GM21381 (cell line): ENCODE data around the gene LEF1.

Source experiments
- ATAC-seq: cut with Tn5 transposase; IDR thresholded peaks from one replicate; pipeline ENCODE4 v1.9.1; 2021; ENCODE audit warnings: mild to moderate bottlenecking, moderate library complexity; ENCODE audit not compliant: unreplicated experiment

LEF1 gene

DNA sequence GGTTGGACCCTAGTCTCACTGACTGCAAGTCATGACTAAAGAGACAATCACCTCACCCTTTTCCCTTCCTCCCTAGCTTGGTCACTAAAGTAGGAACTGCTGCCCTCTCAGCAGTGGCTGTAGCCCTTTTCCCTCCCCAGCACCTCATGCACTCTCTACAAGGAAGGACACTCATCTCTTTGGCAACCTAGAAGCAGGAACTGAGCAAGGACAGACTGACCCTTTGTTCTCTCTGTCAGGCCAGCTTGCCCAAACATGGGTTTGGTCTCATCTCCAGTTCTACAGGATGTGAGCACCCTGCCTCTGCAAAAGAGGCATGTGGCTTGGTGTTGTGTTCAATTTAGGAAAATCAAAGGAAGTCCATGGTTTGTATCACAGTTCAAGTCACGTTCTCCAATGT is 15.8 kb downstream of the LEF1 start:
- ATAC-seq: no peak

DNA sequence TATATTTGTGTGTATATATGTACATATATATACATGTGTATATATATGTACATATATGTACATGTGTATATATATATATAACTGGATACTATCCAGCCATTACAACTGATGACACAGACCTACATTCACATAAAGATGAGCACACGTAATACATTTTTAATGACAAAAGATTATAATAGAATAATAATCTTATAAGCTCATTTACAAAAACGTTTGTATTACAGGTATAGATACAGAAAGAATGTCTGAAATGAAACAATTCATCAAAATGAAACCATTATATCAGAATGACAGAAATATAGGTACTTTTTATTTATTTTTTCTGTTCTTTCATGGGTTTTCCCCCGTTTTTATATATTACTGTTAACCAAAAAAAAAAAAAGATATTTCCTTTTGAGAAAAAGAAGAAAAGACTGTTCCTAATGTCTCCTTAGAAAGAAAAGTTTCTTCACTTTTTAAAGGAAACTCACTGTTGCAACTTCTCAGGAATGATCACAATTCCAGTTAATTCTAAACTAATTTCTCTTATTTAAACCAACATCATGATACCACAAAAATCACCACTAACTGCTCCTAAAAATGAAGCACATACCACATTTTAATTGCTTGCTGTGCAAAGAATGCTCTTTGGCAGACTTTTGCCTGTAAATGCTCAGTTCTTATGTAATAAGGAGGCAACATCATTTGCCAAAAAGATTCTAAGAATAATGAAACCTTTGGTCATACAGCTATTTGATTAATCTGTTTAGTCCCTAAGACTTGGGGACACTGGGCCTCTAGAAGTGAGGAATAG is 18.9 kb downstream of the LEF1 start:
- ATAC-seq: no peak

- no peak for ATAC-seq
These were observed 20.4 kb downstream of the LEF1 start for GRCh38 chr4:108148316-108148715.

GRCh38 chr4:108146819-108147218 is 21.9 kb downstream of the LEF1 start:
- no peak for ATAC-seq

DNA sequence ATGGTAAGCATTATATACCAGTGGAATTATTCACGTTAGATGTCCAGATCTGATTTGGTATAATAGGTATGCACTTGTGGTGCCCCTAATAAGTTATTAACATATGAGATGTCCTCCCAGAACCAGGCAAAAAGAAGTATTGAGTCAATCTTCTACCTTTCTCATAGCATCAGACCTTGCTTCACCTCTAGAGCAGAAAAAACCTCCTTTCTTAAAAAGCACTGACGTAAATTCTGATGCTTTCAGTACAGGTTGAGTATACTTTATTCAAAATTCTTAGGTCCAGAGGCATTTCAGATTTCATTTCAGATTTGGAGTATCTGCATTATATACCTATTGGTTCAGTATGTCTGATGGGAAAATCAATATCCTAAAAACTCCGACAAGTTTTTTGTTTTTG is 22.4 kb downstream of the LEF1 start:
- ATAC-seq: no peak

GRCh38 chr4:108144451-108144850 is 24.3 kb downstream of the LEF1 start:
- ATAC-seq: no peak

- no peak for ATAC-seq
These were observed 25.2 kb downstream of the LEF1 start for GRCh38 chr4:108143515-108143914.

DNA sequence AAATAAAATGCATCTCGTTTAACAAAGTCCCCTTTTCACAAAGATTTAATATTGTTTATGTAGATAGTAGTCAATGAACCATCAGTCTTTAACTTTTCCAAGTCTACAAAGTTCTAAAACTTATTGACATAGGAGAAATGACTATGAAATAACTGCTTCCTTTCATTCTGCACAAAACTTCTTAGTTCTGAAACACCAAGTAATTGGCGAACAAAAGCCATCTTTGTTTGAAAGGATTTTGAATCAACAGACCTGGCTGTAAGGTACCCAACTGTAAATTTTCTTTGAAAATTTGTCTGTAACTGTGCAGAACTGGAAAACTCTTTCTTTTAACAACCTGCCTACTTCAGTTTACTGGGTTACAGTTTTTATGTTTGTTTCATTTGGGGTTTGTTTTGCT is 25.9 kb downstream of the LEF1 start:
- no peak for ATAC-seq

GRCh38 chr4:108141213-108141950 is 27.4 kb downstream of the LEF1 start:
- no peak for ATAC-seq

DNA sequence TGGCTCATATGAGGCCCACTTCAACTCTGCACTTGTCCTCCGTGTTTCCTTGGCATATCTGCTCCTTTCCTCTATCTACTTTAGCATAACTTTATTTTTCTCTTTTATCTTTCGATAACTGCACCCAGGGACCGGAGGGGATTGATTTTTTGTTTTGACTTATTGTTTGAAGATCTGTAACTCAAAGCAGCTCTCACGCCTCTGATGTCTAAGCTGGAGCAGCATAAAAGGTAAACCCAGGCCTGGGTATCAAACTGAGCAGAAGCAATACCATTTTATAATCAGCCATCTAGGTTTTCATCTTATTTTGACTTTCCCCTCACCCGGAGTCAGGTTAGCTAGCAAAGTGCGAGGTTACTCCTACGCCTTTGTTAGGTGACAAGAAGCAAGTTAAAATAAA is 28.4 kb downstream of the LEF1 start:
- no peak for ATAC-seq

- ATAC-seq: peak; percentile 59
These were observed 29.6 kb downstream of the LEF1 start for GRCh38 chr4:108139089-108139488.

- ATAC-seq: no peak
These were observed 33.1 kb downstream of the LEF1 start for GRCh38 chr4:108135549-108136209.

DNA sequence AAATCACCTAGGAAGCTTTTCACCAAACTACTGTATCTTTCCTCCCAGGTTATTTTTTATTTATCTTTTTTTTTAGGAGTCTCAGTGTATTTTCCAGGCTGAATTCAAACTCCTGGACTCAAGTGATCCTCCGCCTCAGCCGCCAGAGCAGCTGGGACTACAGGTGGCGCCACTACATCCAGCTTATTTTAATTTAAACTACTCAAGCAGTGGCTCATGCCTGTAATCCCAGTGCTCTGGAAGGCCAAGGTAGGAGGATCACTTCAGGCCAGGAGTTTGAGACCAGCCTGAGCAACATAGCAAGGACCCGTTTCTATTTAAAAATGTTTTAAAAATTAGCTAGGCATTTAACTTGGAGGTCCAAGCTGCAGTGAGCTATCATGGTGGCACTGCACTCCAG is 37.8 kb downstream of the LEF1 start:
- no peak for ATAC-seq

GRCh38 chr4:108129196-108129595 is 39.5 kb downstream of the LEF1 start:
- no peak for ATAC-seq

- ATAC-seq: no peak
These were observed 41.9 kb downstream of the LEF1 start for GRCh38 chr4:108126806-108127205.

DNA sequence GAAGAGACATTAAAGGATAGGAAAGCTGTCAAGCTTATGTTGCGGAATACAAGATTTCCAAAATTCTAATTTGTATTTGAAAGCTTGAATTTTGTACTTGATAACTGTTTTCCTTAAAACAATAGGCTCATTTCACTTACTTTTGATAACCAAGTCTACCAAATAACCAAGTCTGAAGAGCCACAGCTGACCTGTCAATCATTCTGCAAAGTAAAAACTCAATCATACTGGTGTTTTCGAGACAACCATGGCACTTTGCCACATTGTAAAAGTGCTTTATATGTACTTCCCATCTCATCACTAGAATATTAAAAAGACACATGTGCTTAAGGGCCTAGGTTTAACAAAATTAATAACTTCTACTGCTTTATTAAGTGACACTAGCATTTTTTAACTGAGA is 47.9 kb downstream of the LEF1 start:
- no peak for ATAC-seq

DNA sequence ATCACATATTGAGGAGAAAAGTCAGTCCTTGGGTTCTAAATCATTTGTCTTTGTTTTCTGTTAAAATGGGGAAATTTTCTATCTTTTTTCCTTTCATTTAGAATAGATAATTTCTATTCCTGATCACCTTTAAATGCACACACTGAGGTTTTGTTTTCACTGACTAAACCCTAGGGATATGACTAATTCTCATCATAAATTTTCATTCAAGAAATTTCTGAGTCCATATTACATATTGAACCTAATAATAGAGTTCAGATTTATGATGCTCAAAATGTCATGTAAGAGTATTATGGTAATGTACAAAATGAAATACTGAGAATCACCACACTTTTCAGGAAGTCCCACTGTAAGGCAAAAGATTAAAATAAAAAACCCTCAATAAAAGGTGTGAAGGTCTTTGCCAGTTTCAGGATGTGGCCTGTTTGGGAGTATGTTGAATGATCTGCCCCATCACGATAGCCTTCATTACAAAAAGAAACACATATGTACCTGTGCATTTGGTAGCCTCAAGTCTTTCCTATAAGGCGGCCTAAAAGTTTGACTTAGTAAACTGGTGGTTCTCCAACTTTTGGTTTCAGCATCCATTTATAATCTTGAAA is 49.4 kb downstream of the LEF1 start:
- ATAC-seq: no peak

GRCh38 chr4:108118505-108118904 is 50.2 kb downstream of the LEF1 start:
- ATAC-seq: peak; percentile 85

DNA sequence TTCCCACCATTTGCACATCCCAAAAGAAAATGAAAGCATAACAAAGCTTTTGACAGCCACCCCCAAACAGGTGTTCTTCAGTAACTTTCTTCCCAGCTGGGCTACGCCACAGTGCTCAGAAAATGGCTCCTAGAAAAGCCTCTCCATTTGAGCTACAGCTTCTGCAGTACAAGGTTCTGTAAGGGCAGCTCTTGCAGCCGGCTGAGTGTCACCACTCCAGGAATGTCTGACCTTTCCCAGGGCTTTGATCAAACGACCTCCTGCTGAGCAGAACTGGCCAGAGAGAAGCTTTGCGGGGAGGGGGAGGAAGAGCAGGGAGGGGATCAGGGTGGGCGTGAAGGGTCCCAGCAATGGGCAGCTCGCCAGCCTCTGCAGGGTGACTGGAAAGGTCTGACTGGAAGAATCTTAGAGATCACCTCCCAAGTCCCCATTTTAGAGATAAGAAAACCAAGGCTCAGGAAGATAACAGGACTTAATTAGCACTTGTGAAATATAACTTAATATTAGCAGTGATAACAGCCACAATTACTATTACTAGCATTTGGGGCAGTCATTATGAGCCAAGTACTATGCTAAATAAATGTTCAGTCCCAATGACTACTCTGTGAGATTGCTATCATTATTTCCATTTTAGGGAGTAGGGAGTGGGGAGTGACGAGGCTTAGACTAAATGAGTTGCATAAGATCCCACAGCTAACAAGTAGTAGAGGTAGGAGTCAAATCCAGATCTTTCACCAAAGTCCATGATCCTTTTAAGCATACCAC is 51.1 kb downstream of the LEF1 start:
- no peak for ATAC-seq

- ATAC-seq: peak; percentile 30
These were observed 52.1 kb downstream of the LEF1 start for GRCh38 chr4:108116423-108117168.
